Sigmoid colon (tissue), 7 donors: Measurements from ENCODE around the gene APOL6. TPM values are rescaled to one million over a fixed set of nuclear protein-coding genes. Genes with fewer than 3 reads are reported as not detected.
"Not testable (repeated sequence)": the region's sequence is repeated elsewhere in the genome, so short reads cannot be mapped to it uniquely, and the experiment has no call there.

Source experiments
- DNase-seq: peaks from one replicate; pipeline ENCODE4 v3.0.0-alpha.2; 2019
- H3K27ac ChIP-seq, 4 donors: fragments of 200-600 bp; sonication (generic); one replicate each; pipeline ENCODE4 v1.5.1; 2016 to 2019; ENCODE audit warnings: mild to moderate bottlenecking in 1 of 4
- H3K27me3 ChIP-seq, 3 donors: fragments of 200-600 bp; sonication (generic); one replicate each; pipeline ENCODE4 v1.5.1; 2019; ENCODE audit warnings: mild to moderate bottlenecking in 1 of 3
- H3K36me3 ChIP-seq, 4 donors: fragments of 200-600 bp; sonication (generic); one replicate each; pipeline ENCODE4 v1.5.1; 2016 to 2019
- H3K4me1 ChIP-seq, 4 donors: fragments of 200-600 bp; sonication (generic); one replicate each; pipeline ENCODE4 v1.5.1; 2017 to 2019
- H3K4me3 ChIP-seq, 4 donors: fragments of 200-600 bp; sonication (generic); one replicate each; pipeline ENCODE4 v1.5.1; 2017 to 2019; ENCODE audit warnings: mild to moderate bottlenecking in 2 of 4, moderate library complexity in 1 of 4
- H3K9me3 ChIP-seq, 4 donors: fragments of 200-600 bp in 3 of 4; sonication (generic) in 3 of 4; one replicate each; pipeline versions ENCODE4 v1.5.1 to v1.6.1; 2013 to 2019
- EP300 ChIP-seq, 4 donors: sonication (generic); formaldehyde crosslinking; IDR thresholded peaks; one replicate each; pipeline ENCODE4 v1.6.1; 2017; ENCODE audit warnings: antibody characterized with exemption in 4 of 4
- POLR2A ChIP-seq, 2 donors: fragments of 450-650 bp; IDR thresholded peaks; one replicate each; pipeline ENCODE4 v1.6.1; 2016; ENCODE audit warnings: antibody characterized with exemption in 2 of 2, mild to moderate bottlenecking in 2 of 2, moderate library complexity in 2 of 2
- POLR2AphosphoS5 ChIP-seq, 4 donors: sonication (generic); formaldehyde crosslinking; IDR thresholded peaks; one replicate each; pipeline ENCODE4 v1.6.1; 2017; ENCODE audit warnings: antibody characterized with exemption in 4 of 4
- WGBS, 2 donors: extraction: QIAGEN DNeasy Blood & Tissue Kit; methylation state at CpG; one replicate each; pipeline ENCODE4 v1.1.7; 2013; 5-methylcytosine and 5-hydroxymethylcytosine counted together
- intact Hi-C: fragments of 100-400 bp; cut with DNase I; formaldehyde crosslinking; loops from one replicate; pipeline ENCODE4 v1.15.1; 2023
- polyA plus RNA-seq, 3 donors: library from polyadenylated mRNA; stranded (reverse); fragments of 200-250 nt; gene quantifications; one replicate each; pipeline ENCODE4 v1.2.3, GENCODE V29; 2013
- total RNA-seq, 4 donors: library from RNA; depleted of rRNA; stranded (reverse); fragments of >200 nt; gene quantifications; one replicate each; pipeline ENCODE4 v1.1.0, GENCODE V29; 2016
- TF ChIP-seq, protein P1 (sequence below), 4 experiments: fragments of 450-650 bp in 3 of 4; fragments of 200-600 bp in 1 of 4; IDR thresholded peaks; one replicate each; pipeline ENCODE4 v1.5.1; 2016 to 2019; ENCODE audit warnings: antibody characterized with exemption in 4 of 4, mild to moderate bottlenecking in 3 of 4, moderate library complexity in 2 of 4
- donor health status: healthy with polysubstance abuse.
- donor health status: Bipolar disorder and iron deficiency.
- donor health status: healthy.

APOL6 gene
- total and polyA plus RNA-seq, 7 donors, result 4.2 to 28.2 (median 16.8) TPM

DNA sequence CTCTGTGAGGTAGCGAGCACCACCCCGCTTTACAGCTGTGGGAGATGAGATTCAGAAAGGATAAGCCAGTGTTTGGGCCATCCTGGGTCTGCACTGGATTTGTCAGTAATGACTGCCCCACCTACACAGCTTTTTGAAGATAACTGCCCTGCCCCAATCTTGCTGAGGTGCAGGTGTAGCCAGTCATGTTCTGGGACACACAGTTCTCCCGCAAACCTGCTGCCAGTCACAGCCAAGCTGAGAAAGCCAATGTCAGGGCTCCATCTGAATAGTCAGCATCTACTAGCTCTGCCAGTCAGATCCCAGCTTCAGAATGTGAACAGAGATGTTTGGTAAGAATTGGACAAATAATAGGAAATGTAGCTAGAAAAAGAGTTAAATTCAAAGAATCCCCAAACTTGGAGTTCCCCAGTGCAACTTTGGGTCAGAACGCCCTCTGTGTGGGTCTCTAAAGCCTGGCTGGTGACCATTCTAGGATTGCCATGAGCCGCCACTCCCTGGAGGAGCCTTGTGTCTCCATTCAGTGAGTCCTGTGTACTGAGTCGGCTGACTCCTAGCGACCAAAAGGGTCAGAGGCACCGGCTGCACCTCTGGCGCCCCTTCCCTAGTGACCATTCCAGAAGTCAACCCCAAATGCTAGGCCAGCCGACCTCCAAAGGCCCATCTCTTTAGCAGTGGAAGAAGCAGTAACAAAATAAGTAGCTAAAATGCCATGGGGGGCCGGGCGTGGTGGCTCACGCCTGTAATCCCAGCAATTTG, 28.7 kb upstream of the APOL6 start:
- intact Hi-C loops, result loop anchor here (5.0 kb wide), 3 partner anchors 77 to 172 kb away; partner anchors contain the start of gene RASD2
- 78 to 81% methylated on average over 13 of the region's 13 CpGs for WGBS, 2 donors
- Histone ChIP-seq H3K4me3 (no peak overlapping the region), H3K27ac (peak overlapping the region; percentile 27 to 85 (median 82)), H3K36me3 (no peaks in the 10 kb centered on the region), H3K9me3 (no peaks in the 10 kb centered on the region), H3K27me3 (no peaks in the 10 kb centered on the region), H3K4me1 (peaks cover 0 to 35% (median 32%) of the 10 kb centered on the region in 4 donors)
- DNase-seq, result no peak
- no peak for TF ChIP-seq EP300 (IDR thresholded peaks at IDR 0.05)
- no peak for TF ChIP-seq POLR2AphosphoS5 (IDR thresholded peaks at IDR 0.05)
- TF ChIP-seq POLR2A (IDR thresholded peaks at IDR 0.05), result no peak
- TF ChIP-seq, protein P1, sequence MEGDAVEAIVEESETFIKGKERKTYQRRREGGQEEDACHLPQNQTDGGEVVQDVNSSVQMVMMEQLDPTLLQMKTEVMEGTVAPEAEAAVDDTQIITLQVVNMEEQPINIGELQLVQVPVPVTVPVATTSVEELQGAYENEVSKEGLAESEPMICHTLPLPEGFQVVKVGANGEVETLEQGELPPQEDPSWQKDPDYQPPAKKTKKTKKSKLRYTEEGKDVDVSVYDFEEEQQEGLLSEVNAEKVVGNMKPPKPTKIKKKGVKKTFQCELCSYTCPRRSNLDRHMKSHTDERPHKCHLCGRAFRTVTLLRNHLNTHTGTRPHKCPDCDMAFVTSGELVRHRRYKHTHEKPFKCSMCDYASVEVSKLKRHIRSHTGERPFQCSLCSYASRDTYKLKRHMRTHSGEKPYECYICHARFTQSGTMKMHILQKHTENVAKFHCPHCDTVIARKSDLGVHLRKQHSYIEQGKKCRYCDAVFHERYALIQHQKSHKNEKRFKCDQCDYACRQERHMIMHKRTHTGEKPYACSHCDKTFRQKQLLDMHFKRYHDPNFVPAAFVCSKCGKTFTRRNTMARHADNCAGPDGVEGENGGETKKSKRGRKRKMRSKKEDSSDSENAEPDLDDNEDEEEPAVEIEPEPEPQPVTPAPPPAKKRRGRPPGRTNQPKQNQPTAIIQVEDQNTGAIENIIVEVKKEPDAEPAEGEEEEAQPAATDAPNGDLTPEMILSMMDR (IDR thresholded peaks at IDR 0.05), result no peak

DNA sequence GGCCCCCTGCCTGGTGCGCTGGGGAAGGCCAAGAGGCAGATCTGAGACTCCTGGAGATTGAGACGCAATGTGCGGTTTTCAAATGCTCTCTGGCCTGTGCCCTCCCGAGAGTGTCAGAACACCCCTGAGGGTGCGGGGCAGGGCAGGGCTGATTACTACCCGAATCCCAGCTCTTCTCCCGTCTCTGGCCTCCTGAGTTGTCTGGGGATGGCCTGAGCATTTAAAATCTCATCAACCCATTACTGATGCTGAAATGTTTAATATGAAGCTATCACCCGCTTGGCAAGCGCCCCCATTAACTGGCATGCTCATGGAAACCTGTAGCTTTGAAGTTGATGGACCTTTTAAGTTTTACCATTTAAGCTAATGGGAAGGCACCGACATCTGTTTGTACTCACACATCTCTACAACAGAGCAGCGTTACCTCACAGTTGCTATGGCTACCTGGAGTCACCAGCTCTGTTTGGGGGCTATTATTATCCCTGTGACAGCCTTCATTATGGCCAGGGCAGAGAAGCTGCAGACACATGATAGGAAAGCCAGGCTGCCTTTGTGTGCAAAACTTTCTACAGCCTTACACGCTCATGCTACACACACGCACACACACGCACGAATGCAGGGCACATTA, 27.5 kb upstream of the APOL6 start:
- DNase-seq, result peak; percentile 86
- H3K4me3 ChIP-seq, result no peak overlapping the region
- TF ChIP-seq POLR2AphosphoS5 (IDR thresholded peaks at IDR 0.05) (peak; percentile 80 to 89 (median 85)), EP300 (IDR thresholded peaks at IDR 0.05) (peak; percentile 63 to 87 (median 78)), POLR2A (IDR thresholded peaks at IDR 0.05) (no peak)
- TF ChIP-seq, protein P1 (IDR thresholded peaks at IDR 0.05), result no peak
- no peaks in the 10 kb centered on the region for H3K27me3 ChIP-seq
- H3K4me1 ChIP-seq, result peaks cover 0 to 35% (median 32%) of the 10 kb centered on the region in 4 donors
- no peaks in the 10 kb centered on the region for H3K9me3 ChIP-seq
- H3K27ac ChIP-seq, result peak overlapping the region; percentile 80 to 85 (median 82)
- intact Hi-C loops, result loop anchor here (5.0 kb wide), 3 partner anchors 78 to 173 kb away; partner anchors contain the start of gene RASD2
- 88 to 91% methylated on average over 15 of the region's 15 CpGs for WGBS, 2 donors
- H3K36me3 ChIP-seq, result no peaks in the 10 kb centered on the region

DNA sequence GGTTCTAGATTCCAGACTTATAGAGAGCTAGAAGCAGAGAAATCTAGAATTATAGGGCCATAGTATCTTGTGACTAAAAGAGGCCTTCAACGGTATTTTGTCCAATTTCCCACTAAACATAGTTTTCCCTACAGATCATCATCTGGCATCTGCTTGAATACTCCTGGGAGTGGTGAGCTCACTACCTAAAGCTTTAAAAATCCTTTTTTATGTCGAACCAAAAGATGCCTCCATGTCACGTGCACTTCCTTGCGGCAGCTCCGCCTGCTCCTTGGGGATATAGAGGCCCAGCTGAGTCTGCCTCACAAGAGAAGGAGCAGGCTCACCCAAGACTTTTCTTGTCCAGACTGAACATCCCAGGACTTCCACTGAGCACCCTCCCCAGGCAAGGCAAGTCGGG, 26.8 kb upstream of the APOL6 start:
- intact Hi-C loops, result loop anchor here (5.0 kb wide), 3 partner anchors 79 to 174 kb away; partner anchors contain the start of gene RASD2
- Histone ChIP-seq H3K27ac (peak overlapping the region; percentile 80 to 85 (median 82)), H3K27me3 (no peaks in the 10 kb centered on the region), H3K4me1 (peaks cover 0 to 35% (median 33%) of the 10 kb centered on the region in 4 donors), H3K4me3 (no peak overlapping the region), H3K9me3 (no peaks in the 10 kb centered on the region), H3K36me3 (no peaks in the 10 kb centered on the region)
- 87 to 92% methylated on average over 6 of the region's 6 CpGs for WGBS, 2 donors
- TF ChIP-seq POLR2A (IDR thresholded peaks at IDR 0.05), result no peak
- TF ChIP-seq, protein P1 (IDR thresholded peaks at IDR 0.05), result no peak
- no peak for TF ChIP-seq POLR2AphosphoS5 (IDR thresholded peaks at IDR 0.05)
- no peak for TF ChIP-seq EP300 (IDR thresholded peaks at IDR 0.05)
- DNase-seq, result no peak

DNA sequence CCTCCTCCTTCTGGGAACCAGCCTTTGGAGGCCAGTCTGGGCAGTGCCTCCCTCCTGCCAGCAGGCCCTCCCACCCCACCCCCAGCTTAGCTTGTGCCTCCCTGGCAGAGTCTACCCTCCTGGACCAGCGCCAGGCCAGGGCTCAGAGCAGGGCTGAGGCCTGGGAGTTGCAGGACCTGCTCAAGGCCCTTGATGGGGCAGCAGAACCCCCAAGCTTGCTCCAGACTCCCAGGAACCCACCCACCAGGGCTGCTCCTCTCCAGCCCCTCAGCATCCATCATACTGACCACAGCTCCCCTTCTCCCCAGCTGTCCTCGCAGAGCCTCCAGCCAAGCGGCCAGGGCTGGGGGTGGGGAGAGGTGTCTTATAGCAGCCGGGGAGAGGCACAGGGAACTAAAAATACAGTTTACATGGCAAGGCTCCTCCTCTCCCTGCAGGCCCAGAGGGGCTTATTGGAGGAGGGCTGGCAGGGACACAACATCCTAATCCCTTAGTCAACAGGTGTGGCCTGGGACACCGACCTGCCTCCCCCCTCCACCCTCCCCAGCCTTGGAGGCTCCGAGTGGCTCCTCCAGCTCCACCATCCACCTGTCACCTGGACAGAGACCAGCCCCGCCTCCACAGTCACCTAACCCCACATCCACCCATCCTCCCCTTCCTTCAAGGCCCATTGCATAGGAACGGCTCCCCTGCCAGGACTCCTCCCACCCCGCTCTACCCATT, 25.9 kb upstream of the APOL6 start:
- Histone ChIP-seq H3K9me3 (no peaks in the 10 kb centered on the region), H3K4me3 (no peak overlapping the region), H3K27me3 (no peaks in the 10 kb centered on the region), H3K36me3 (no peaks in the 10 kb centered on the region), H3K27ac (peak overlapping the region; percentile 80 to 85 (median 82)), H3K4me1 (peaks cover 0 to 42% (median 36%) of the 10 kb centered on the region in 4 donors)
- peak; percentile 88 for DNase-seq
- TF ChIP-seq EP300 (IDR thresholded peaks at IDR 0.05) (peak in 1 of 4 donors; percentile 2), POLR2AphosphoS5 (IDR thresholded peaks at IDR 0.05) (peak in 2 of 4 donors; percentile 3 to 36)
- TF ChIP-seq, protein P1 (IDR thresholded peaks at IDR 0.05), result no peak
- intact Hi-C loops, result loop anchor here (2.0 to 5.0 kb wide), 4 partner anchors 36 to 175 kb away; partner anchors contain the start of gene RASD2
- 27 to 68% methylated on average over 9 of the region's 9 CpGs for WGBS, 2 donors

DNA sequence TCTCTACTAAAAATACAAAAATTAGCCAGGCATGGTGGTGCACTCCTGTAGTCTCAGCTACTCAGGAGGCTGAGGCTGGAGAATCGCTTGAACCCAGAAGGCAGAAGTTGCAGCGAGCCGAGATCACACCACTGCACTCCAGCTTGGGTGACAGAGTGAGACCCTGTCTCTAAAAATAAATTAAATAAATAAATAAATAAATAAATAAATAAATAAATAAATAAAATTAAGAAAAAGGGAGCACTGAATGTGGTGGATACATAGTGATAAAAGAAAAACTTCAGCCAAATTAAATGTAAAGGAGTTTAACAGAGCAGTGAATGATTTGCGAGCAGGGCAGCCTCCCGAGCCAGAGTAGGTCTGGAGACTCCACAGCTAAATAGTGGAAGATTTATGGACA, 24.4 kb upstream of the APOL6 start:
- not testable (repeated sequence) for H3K4me3 ChIP-seq, H3K36me3 ChIP-seq, H3K27me3 ChIP-seq, H3K27ac ChIP-seq, DNase-seq, H3K9me3 ChIP-seq
- H3K4me1 ChIP-seq, result peaks cover 0 to 42% (median 40%) of the 10 kb centered on the region in 4 donors
- 89 to 94% methylated on average over 5 of the region's 5 CpGs for WGBS, 2 donors
- intact Hi-C loops, result loop anchor here (1.0 to 5.0 kb wide), 6 partner anchors 37 to 274 kb away; partner anchors contain the start of gene RASD2
